ENCODE results near the gene CAMK2D.

CAMK2D gene

DNA sequence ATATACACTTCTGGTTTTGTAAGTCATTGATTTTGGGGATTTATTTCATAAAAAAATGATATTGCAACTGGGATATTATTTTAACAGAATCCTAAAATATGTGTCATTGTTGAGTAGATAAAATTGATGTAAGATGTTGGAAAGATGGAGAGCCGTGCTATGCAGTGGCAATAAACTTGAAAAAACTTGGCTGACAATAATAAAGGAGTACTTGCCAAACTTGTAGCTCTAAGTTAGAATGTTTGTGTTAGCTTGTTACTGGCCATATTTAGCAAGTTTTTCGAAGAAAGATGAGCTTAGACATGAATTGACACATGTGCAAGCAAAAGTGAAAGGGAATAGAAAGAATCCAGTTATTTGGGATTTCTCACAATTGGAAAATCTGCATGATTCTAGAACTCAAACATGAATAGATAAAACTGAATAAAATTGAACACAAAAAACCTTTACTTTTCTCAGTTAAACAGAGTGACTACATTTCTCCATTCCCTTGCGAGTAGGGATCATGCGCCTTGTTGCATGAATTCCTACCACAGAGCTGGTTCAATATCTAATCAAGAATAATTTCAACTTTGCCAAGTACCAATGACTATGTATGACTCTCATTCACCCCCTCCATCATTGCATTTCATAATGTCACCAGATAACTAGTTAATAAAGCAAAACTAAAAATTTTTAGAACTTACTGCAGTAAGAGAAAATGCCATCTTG, 327.8 kb downstream of the CAMK2D start:
- TF ChIP-seq, protein P1, sequence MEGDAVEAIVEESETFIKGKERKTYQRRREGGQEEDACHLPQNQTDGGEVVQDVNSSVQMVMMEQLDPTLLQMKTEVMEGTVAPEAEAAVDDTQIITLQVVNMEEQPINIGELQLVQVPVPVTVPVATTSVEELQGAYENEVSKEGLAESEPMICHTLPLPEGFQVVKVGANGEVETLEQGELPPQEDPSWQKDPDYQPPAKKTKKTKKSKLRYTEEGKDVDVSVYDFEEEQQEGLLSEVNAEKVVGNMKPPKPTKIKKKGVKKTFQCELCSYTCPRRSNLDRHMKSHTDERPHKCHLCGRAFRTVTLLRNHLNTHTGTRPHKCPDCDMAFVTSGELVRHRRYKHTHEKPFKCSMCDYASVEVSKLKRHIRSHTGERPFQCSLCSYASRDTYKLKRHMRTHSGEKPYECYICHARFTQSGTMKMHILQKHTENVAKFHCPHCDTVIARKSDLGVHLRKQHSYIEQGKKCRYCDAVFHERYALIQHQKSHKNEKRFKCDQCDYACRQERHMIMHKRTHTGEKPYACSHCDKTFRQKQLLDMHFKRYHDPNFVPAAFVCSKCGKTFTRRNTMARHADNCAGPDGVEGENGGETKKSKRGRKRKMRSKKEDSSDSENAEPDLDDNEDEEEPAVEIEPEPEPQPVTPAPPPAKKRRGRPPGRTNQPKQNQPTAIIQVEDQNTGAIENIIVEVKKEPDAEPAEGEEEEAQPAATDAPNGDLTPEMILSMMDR (IDR thresholded peaks at IDR 0.05): no peak
- no peaks in the 10 kb centered on the region for H3K9me3 ChIP-seq
- no peaks in the 10 kb centered on the region for H3K4me1 ChIP-seq (ENCODE audit: control insufficient read depth in 1 of 2, insufficient read depth in 1 of 2, low read depth in 1 of 2, low read length in 1 of 2)
- H3K4me3 ChIP-seq (ENCODE audit: low read depth in 1 of 2, low read length in 1 of 2): no peak overlapping the region
- H3K27ac ChIP-seq: no peak overlapping the region
- no peaks in the 10 kb centered on the region for H3K36me3 ChIP-seq
- H3K27me3 ChIP-seq: no peaks in the 10 kb centered on the region

DNA sequence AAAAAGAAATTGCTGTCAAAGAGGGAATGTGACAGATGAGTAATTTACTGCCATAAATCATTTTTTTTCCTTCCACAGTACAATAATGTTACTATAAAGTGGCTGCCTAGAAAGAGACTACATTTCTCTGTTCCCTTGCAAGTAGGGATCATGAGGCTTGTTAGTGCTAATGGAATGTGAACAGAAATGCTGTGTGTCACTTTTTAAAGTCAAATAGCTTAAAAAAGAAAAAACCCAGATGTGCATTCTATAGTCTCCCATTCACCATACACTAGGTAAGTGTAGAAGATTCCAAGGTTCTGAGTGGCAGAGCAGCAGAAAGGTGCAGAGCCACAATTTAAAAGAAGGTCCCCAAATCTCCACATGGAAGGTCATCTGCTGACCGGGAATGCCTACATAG, 328.4 kb downstream of the CAMK2D start:
- TF ChIP-seq, protein P1 (IDR thresholded peaks at IDR 0.05): no peak
- Histone ChIP-seq H3K36me3 (no peaks in the 10 kb centered on the region), H3K4me1 (ENCODE audit: control insufficient read depth in 1 of 2, insufficient read depth in 1 of 2, low read depth in 1 of 2, low read length in 1 of 2) (no peaks in the 10 kb centered on the region), H3K9me3 (no peaks in the 10 kb centered on the region), H3K27me3 (no peaks in the 10 kb centered on the region), H3K27ac (no peak overlapping the region), H3K4me3 (ENCODE audit: low read depth in 1 of 2, low read length in 1 of 2) (no peak overlapping the region)

DNA sequence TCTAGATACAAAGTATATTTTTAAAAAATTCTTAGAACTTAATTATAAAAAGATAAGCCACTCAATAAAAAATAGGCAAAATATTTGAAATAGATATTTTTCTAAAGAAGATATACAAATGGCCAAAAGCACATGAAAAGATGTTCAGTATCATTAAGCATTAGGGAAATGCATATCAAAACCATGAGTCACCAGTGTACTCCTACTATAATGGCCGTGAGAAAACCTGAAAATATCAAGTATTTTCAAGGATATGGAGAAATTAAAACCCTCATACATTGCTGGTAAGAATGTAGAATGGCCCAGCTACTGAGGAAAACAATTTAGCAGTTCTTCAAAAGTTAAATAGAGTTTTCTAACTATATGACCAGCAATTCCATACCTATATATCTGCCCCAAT, 337.9 kb downstream of the CAMK2D start:
- TF ChIP-seq, protein P1 (IDR thresholded peaks at IDR 0.05): no peak
- Histone ChIP-seq H3K4me3 (ENCODE audit: low read depth in 1 of 2, low read length in 1 of 2) (no peak overlapping the region), H3K9me3 (no peaks in the 10 kb centered on the region), H3K4me1 (ENCODE audit: control insufficient read depth in 1 of 2, insufficient read depth in 1 of 2, low read depth in 1 of 2, low read length in 1 of 2) (no peaks in the 10 kb centered on the region), H3K27ac (no peak overlapping the region), H3K27me3 (no peaks in the 10 kb centered on the region), H3K36me3 (no peaks in the 10 kb centered on the region)

DNA sequence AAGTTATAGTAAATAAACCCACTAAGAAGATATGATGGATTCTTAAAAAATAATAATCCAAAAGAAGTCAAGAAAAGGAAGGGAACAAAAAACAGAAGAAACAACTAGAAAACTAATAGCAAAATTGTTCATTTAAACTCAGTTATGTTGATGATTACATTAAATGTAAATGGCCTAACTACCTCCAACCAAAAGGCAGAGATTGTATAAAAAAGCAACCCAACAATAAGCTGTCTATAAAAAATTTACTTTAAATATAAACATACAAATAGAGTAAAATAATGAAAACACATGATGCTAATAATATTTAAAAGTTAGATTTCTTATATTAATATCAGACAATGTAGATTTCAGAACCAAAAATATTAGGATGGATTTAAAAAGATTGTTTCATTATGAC, 340.6 kb downstream of the CAMK2D start:
- TF ChIP-seq, protein P1 (IDR thresholded peaks at IDR 0.05): no peak
- Histone ChIP-seq H3K27me3 (no peaks in the 10 kb centered on the region), H3K27ac (no peak overlapping the region)

DNA sequence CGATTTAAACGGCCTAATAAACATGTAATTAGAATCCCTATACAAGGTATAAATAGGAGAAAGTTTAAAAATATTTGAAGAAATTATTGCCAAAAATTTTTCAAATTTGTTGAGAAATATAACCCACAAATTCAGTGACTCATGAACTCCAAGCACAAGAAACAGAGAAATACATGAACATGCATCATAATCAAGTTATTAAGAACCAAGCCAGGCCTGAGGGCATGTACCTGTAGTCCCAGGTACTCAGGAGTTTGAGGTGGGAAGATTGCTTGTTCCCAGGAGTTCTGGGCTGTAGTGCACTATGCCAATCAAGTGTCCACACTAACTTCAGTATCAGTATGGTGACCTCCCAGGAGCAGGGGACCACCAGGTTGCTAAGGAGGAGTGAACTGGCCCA, 341.9 kb downstream of the CAMK2D start:
- Histone ChIP-seq H3K27me3 (no peaks in the 10 kb centered on the region), H3K4me3 (ENCODE audit: low read depth in 1 of 2, low read length in 1 of 2) (no peak overlapping the region), H3K36me3 (no peaks in the 10 kb centered on the region), H3K9me3 (no peaks in the 10 kb centered on the region), H3K4me1 (ENCODE audit: control insufficient read depth in 1 of 2, insufficient read depth in 1 of 2, low read depth in 1 of 2, low read length in 1 of 2) (no peaks in the 10 kb centered on the region), H3K27ac (no peak overlapping the region)
- TF ChIP-seq, protein P1 (IDR thresholded peaks at IDR 0.05): no peak

More for the DNA sequence above, 340.6 kb downstream of the CAMK2D start:
- Histone ChIP-seq H3K9me3 (no peaks in the 10 kb centered on the region), H3K36me3 (no peaks in the 10 kb centered on the region), H3K4me1 (ENCODE audit: control insufficient read depth in 1 of 2, insufficient read depth in 1 of 2, low read depth in 1 of 2, low read length in 1 of 2) (no peaks in the 10 kb centered on the region), H3K4me3 (ENCODE audit: low read depth in 1 of 2, low read length in 1 of 2) (no peak overlapping the region)
